OCI-LY3 (cell line): Measurements from ENCODE around the gene C11orf65.

ENCODE experiments used
- H2AFZ ChIP-seq: fragments of 200-600, 300-600 bp; shearing (Covaris generic); 2 replicates; pipeline ENCODE4 v1.6.0; 2014; ENCODE audit warnings: antibody characterized with exemption, low read depth, low read length
- H3K27ac ChIP-seq: fragments of 200-600, 300-600 bp; sonication (generic); 2 replicates; pipeline ENCODE4 v1.5.1; 2014; ENCODE audit warnings: mild to moderate bottlenecking, low read length, moderate library complexity, mixed read lengths
- H3K27me3 ChIP-seq: fragments of 200-600, 300-600 bp; sonication (generic); 2 replicates; pipeline ENCODE4 v1.6.1; 2014; ENCODE audit warnings: low read depth, low read length, mixed read lengths
- H3K36me3 ChIP-seq: fragments of 200-600, 300-600 bp; sonication (generic); replicated peaks from 2 replicates; pipeline ENCODE3; 2014; ENCODE audit warnings: low read depth, low read length, mixed read lengths
- H3K4me1 ChIP-seq: fragments of 300-600, 200-600 bp; sonication (generic); 2 replicates; pipeline ENCODE4 v1.6.1; 2014; ENCODE audit warnings: low read length, mixed read lengths
- H3K4me2 ChIP-seq: fragments of 200-600, 300-600 bp; sonication (generic); 2 replicates; pipeline ENCODE4 v1.6.1; 2014; ENCODE audit warnings: low read length, mixed read lengths
- H3K4me3 ChIP-seq: fragments of 300-600, 200-600 bp; sonication (generic); 2 replicates; pipeline ENCODE4 v1.5.1; 2014; ENCODE audit warnings: antibody characterized with exemption, mild to moderate bottlenecking, low read length, moderate library complexity
- H3K79me2 ChIP-seq: fragments of 300-600, 200-600 bp; shearing (Covaris generic); 2 replicates; pipeline ENCODE4 v1.6.1; 2014; ENCODE audit warnings: mild to moderate bottlenecking, low read length, mixed read lengths
- H3K9ac ChIP-seq: fragments of 300-600, 200-600 bp; shearing (Covaris generic); 2 replicates; pipeline ENCODE4 v1.6.0; 2014; ENCODE audit warnings: mild to moderate bottlenecking, low read length, moderate library complexity
- H3K9me3 ChIP-seq: fragments of 200-600, 300-600 bp; shearing (Covaris generic); 2 replicates; pipeline ENCODE4 v1.6.1; 2014; ENCODE audit warnings: low read length, mixed read lengths; ENCODE audit not compliant: insufficient read depth
- H4K20me1 ChIP-seq: fragments of 200-600, 300-600 bp; sonication (generic); 2 replicates; pipeline ENCODE4 v1.6.1; 2016; ENCODE audit warnings: low read length, mixed read lengths; ENCODE audit not compliant: insufficient read depth
- CTCF ChIP-seq: fragments of 200-600, 300-600 bp; sonication (generic); IDR thresholded peaks from 2 replicates; pipeline ENCODE4 v1.5.1; 2014; ENCODE audit warnings: antibody characterized with exemption, low read length, low read depth
- EZH2phosphoT487 ChIP-seq: fragments of 200-600 bp; shearing (Covaris generic); IDR thresholded peaks from 2 replicates; pipeline ENCODE4 v1.6.1; 2018; ENCODE audit warnings: antibody characterized with exemption, mixed run types, low read depth

C11orf65 gene

DNA sequence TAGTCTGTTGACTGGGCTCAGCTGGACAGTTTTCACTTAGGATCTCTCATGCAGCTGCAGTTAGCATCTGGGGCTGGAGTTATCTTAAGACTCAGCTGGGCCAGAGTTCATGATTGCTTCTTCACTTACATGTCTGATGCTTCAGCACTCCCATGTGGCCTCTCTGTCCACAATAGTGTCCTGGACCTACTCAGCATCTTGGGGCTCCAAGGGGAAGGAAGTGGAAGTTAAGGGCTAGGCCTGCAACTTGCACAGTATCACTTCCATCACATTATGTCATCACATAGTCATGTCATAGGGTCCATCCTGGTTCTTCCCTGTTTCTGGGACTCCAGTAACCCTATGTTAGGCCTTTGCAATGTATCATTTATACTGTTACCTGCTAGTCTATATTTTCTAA, 115.9 kb downstream of the C11orf65 start:
- Histone ChIP-seq H3K36me3 (peaks cover 30% of the 10 kb centered on the region), H3K27me3 (no peaks in the 10 kb centered on the region), H3K4me1 (no peaks in the 10 kb centered on the region), H2AFZ (no peak overlapping the region), H3K9me3 (no peaks in the 10 kb centered on the region), H3K27ac (no peak overlapping the region), H3K9ac (no peak overlapping the region), H3K4me3 (no peak overlapping the region), H4K20me1 (no peaks in the 10 kb centered on the region), H3K79me2 (no peaks in the 10 kb centered on the region), H3K4me2 (no peak overlapping the region)
- no peak for TF ChIP-seq CTCF
- no peak for TF ChIP-seq EZH2phosphoT487

- Histone ChIP-seq H3K27ac (no peak overlapping the region), H4K20me1 (no peaks in the 10 kb centered on the region), H3K4me1 (no peaks in the 10 kb centered on the region), H3K4me2 (no peak overlapping the region), H3K79me2 (no peaks in the 10 kb centered on the region), H3K36me3 (peaks cover 9% of the 10 kb centered on the region), H3K9me3 (no peaks in the 10 kb centered on the region), H3K9ac (no peak overlapping the region), H3K27me3 (no peaks in the 10 kb centered on the region), H3K4me3 (no peak overlapping the region), H2AFZ (no peak overlapping the region)
- TF ChIP-seq CTCF (no peak), EZH2phosphoT487 (no peak)
These were observed 120.9 kb downstream of the C11orf65 start for GRCh38 chr11:108346451-108346850.

- Histone ChIP-seq H3K4me2 (no peak overlapping the region), H3K9me3 (no peaks in the 10 kb centered on the region), H3K4me1 (no peaks in the 10 kb centered on the region), H3K4me3 (no peak overlapping the region), H4K20me1 (no peaks in the 10 kb centered on the region), H3K27me3 (no peaks in the 10 kb centered on the region), H2AFZ (no peak overlapping the region), H3K79me2 (no peaks in the 10 kb centered on the region), H3K9ac (no peak overlapping the region), H3K27ac (no peak overlapping the region), H3K36me3 (peaks cover 7% of the 10 kb centered on the region)
- TF ChIP-seq CTCF, result no peak
- TF ChIP-seq EZH2phosphoT487, result no peak
These were observed 121.6 kb downstream of the C11orf65 start for GRCh38 chr11:108345767-108346166.

GRCh38 chr11:108343714-108344113, 123.6 kb downstream of the C11orf65 start:
- H3K79me2 ChIP-seq, result no peaks in the 10 kb centered on the region
- no peak overlapping the region for H3K9ac ChIP-seq
- no peaks in the 10 kb centered on the region for H3K9me3 ChIP-seq
- H2AFZ ChIP-seq, result no peak overlapping the region
- no peaks in the 10 kb centered on the region for H4K20me1 ChIP-seq
- H3K4me3 ChIP-seq, result no peak overlapping the region
- H3K27ac ChIP-seq, result no peak overlapping the region
- no peaks in the 10 kb centered on the region for H3K4me1 ChIP-seq
- H3K27me3 ChIP-seq, result no peaks in the 10 kb centered on the region
- H3K36me3 ChIP-seq, result peaks cover 6% of the 10 kb centered on the region
- no peak for TF ChIP-seq CTCF
- no peak for TF ChIP-seq EZH2phosphoT487
- no peak overlapping the region for H3K4me2 ChIP-seq
